NCI-H2081 treated with DMSO at 0.1 percent for 48 hours (cell line): ENCODE measurements around the gene A3GALT2.

Source experiments
- DNase-seq: peaks from one replicate; lab custom pipeline; 2025; lab: John Stamatoyannopoulos, UW

A3GALT2 gene

GRCh38 chr1:33320619-33321165 lies at the start of gene A3GALT2:
Gene A3GALT2, minus strand, starts transcription at chr1:33321098. Its CDS starts 0 bp downstream, at chr1:33321098.
- DNase-seq = no peak

- no peak for DNase-seq
Measured at GRCh38 chr1:33370301-33370700, 49.4 kb upstream of the A3GALT2 start.

GRCh38 chr1:33369764-33370163 lies 48.9 kb upstream of the A3GALT2 start:
- DNase-seq = no peak

- DNase-seq = no peak
Measured at GRCh38 chr1:33369081-33369480, 48.2 kb upstream of the A3GALT2 start.

- DNase-seq = no peak
Measured at GRCh38 chr1:33368431-33368830, 47.5 kb upstream of the A3GALT2 start.

GRCh38 chr1:33367485-33368405 lies 46.8 kb upstream of the A3GALT2 start:
- peak; percentile 25 for DNase-seq

- DNase-seq = no peak
Measured at GRCh38 chr1:33366762-33367484, 46.0 kb upstream of the A3GALT2 start.

- no peak for DNase-seq
Measured at GRCh38 chr1:33365560-33365997, 44.7 kb upstream of the A3GALT2 start.

- no peak for DNase-seq
Measured at GRCh38 chr1:33364565-33364918, 43.6 kb upstream of the A3GALT2 start.

GRCh38 chr1:33363470-33363861 lies 42.6 kb upstream of the A3GALT2 start:
- DNase-seq = no peak

GRCh38 chr1:33363021-33363420 lies 42.1 kb upstream of the A3GALT2 start:
- no peak for DNase-seq

- DNase-seq = no peak
Measured at GRCh38 chr1:33361532-33362235, 40.8 kb upstream of the A3GALT2 start.

- no peak for DNase-seq
Measured at GRCh38 chr1:33360367-33360766, 39.5 kb upstream of the A3GALT2 start.

- DNase-seq = no peak
Measured at GRCh38 chr1:33359931-33360330, 39.0 kb upstream of the A3GALT2 start.

GRCh38 chr1:33358795-33359503 lies 38.1 kb upstream of the A3GALT2 start:
- no peak for DNase-seq

GRCh38 chr1:33358114-33358794 lies 37.4 kb upstream of the A3GALT2 start:
- no peak for DNase-seq

- DNase-seq = no peak
Measured at GRCh38 chr1:33357099-33357498, 36.2 kb upstream of the A3GALT2 start.

- DNase-seq = no peak
Measured at GRCh38 chr1:33354707-33355316, 33.9 kb upstream of the A3GALT2 start.

GRCh38 chr1:33353531-33353930 lies 32.6 kb upstream of the A3GALT2 start:
- no peak for DNase-seq

GRCh38 chr1:33351281-33351660 lies 30.4 kb upstream of the A3GALT2 start:
- no peak for DNase-seq
